ENCODE data around the gene GAA.

GRCh38 chr17:80087346-80088265 lies 13.8 kb upstream of the GAA start:
- TF ChIP-seq CTCF (IDR thresholded peaks at IDR 0.05 in 8 of 11, conservative IDR thresholded peaks at IDR 0.05 in 3 of 11) = no peak
- TF ChIP-seq POLR2AphosphoS5 (IDR thresholded peaks at IDR 0.05) = no peak
- TF ChIP-seq POLR2A (IDR thresholded peaks at IDR 0.05) = no peak

All from spleen (tissue), 7 donors.